ELF-1 (cell line): ENCODE measurements around the gene NARF.
"Not testable (repeated sequence)": the region's sequence is repeated elsewhere in the genome, so short reads cannot be mapped to it uniquely, and the experiment has no call there.

Source experiments
- DNase-seq: peaks from one replicate; pipeline ENCODE4 v3.0.0-alpha.2; 2016; ENCODE audit warnings: low read depth, low spot score

The NARF gene

DNA sequence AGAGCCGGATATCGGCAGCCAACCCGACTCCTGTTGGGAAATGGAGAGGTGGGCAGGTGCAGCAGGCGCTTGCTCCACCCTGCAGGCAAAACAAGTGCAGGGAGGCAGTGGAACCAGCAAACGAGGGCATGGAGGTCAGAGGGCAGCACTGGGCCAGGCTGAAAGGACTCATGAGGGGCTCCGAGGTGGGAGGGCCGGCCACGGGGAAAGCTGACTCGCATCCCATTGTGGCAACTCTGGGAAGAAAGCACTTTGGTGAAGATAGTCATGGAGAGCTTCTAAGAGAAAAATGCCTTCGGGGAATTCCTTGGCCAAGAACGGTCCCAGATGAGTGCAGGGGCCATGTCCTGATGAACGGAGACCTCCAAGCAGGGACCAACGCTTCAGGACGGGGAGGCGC, 12.4 kb upstream of the NARF start:
- no peak for DNase-seq

- no peak for DNase-seq
These were observed 11.9 kb upstream of the NARF start for GRCh38 chr17:82446649-82447048.

DNA sequence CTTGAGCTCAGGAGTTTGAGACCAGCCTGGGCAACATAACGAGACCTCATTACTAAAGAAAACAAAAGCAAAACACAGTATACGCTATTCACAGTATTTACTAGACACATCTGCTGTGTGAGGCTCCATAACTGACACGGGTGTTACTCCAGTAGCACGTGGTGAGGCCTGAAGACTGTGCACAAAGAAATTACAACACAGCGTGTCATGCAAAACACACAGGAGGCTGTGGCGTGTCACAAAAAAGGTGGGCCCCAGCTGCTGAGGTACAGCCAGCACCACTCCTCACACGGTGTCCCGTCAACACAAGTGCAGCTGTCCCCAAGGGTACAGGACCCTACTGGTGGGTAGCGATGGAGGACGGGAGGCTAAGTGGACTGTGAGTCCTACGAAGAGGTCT, 10.7 kb upstream of the NARF start:
- no peak for DNase-seq

DNA sequence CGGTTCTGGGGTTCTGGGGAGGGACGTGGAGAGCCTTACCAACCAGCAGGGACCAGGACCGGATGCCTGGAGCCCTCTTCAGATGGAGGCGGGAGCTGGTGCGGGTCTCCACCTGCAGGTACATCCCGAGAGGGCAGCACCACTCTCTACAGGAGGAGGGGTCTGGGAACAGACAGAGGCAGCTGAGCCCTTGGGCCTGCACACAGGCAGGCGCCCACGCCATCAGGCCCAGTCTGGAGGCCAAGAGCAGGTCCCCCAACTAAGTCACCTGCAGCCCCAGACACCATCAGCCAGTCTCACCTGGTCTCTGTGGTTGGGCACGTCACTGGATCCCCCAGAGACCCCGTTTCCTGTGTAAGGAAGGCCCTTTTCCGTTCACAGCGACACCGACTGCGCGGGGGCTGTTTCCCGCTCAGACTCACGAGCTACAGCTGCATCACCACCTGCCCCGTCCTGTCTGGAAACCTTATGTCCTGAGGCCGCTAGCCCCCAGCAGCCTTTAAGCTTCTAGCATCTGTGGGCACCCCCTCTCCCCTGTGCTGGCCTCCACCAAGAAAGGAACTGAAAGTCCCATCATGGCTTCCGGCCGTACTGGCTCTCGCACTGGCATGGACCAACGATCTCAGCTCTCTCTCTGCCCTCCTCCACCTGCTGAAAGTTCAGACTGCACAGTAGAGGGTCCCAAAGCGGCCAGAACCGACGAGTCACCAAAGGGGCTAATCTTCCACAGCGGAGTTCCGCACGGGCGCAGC, 9.2 kb upstream of the NARF start:
- no peak for DNase-seq

- no peak for DNase-seq
These were observed 8.6 kb upstream of the NARF start for GRCh38 chr17:82449883-82450356.

DNA sequence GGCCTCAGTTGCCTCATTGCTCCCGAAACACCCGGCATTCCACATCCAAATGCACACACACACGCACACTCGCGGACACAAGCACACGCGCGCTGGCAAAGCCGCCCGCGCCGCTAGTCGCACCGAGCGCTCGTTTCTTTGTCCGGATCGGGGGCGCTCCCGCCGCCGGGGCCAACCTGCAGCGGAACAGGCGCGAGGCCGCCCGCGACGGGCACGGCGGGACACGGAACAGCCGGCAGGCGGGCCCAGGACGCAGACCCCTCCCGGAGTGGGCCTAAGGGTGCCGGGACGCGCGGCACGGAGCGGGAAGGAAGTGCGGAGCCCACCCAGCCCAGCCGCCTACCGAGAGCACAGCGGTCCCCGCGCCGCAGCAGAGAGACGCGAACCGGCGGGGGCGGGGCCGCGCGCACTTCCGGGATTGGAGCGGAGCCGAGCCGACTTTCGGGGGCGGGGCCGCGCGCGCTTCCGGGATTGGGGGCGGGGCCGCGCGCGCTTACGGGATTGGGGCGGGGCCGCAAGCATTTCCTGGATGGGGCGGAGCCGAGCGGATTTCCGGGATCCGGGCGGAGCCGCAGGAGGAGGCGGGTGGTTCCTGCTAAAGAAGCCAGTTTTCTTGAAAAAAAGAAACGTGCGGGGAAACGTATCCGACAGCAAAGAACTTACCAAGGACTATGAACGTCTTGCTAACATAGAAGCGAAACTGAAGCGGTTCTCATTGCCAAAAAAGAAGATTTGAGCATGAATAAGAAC, 8.0 kb upstream of the NARF start, which contains the start of gene CYBC1:
Gene CYBC1 (minus strand): TSS at position 396 of the 750 bp plus-strand sequence. CDS start 1,498 bp downstream, outside the sequence.
- peak; percentile 87 for DNase-seq

- no peak for DNase-seq
These were observed 6.4 kb upstream of the NARF start for GRCh38 chr17:82452162-82452561.

- DNase-seq, result not testable (repeated sequence)
These were observed 5.4 kb upstream of the NARF start for GRCh38 chr17:82453151-82453550.

GRCh38 chr17:82453706-82454105, 4.8 kb upstream of the NARF start:
- DNase-seq, result not testable (repeated sequence)

DNA sequence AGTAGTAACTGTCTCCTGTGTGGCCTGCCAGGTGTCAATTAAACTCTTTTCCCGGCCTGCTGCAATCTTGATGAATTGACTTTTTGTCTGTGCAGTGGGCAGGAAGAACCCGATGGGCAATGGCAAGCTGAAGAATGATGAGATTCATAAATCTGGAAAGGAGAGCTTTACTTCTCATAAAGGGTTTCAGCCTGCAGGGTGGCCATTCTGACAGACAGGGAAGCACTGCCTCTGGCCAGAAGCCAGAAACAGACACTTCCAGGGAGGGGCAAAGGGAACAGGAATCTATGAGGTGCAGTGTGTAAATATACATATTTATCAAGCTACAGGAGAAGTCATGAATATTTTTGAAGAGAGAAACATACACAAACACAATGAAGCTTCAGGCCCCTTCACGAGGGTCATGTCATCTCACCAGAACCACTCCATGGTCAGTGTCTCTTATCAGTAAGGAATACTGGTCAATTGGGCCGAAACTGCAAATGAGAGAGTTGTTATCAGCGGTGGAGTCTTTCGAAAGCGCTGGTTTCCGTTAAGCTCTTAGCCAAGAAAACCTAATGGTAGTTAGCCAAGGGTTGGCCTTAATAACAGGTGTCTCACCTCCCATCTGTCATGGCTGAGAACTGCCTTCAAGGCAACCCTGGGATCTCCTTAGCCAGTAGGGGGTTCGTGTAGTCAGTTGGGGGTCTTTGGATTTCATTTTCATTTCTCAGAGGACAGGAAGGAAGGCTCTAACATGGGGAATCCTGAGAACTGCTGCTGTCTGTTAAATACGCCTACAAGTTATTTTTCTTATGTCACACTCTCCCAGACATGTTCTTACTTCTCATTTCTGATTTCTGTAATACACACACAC, 1.2 kb upstream of the NARF start:
- DNase-seq, result no peak

DNA sequence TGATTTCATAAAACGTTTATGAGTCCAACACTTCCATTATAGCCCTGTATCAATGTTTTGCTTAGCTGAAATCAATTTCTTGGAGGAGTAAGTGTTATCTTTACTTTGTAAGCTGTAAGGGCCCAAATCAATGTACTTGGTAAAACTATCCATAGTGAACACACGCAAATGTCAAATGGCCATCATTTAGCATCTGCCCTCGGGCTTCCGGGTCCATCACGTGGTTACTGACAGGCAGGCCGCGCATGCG, 687 bp upstream of the NARF start:
- DNase-seq, result no peak

- DNase-seq, result peak; percentile 48
These were observed 414 bp downstream of the NARF start for GRCh38 chr17:82458885-82459424.

- not testable (repeated sequence) for DNase-seq
These were observed 1.4 kb downstream of the NARF start for GRCh38 chr17:82459936-82460335.

DNA sequence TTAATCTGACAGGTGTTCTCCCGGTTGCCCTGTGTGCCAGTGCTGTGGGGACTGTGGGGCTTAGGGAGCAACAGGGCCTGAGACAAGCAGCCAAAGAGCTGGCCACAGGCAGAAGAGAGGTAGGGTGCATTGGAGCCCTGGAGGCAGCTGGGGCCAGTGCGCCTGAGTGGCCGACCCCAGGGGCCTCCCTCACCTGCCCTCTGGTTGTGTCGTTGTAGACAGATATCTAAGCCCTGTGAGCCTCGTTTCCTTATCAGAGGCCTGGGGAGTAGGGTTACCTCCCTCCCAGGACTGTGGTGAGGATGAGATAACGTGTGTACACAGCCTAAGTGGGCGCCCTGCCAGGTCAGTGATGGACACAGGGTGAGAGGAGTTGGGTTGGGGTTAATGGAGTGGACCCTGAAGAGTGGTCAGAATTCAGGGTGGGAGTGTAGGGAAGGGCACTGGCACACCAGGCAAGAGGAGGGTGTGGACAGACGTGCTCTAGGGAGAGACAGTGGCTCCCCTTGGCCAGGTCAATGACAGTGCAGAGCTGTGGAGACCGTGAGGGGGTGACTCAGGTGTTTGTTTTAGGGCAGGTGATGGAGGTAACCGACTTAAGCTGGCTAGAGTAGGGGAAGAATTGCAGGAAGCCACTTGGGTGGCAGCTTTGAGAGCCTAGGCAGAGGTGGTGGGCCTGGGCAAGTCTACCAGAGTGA, 3.4 kb downstream of the NARF start:
- no peak for DNase-seq

DNA sequence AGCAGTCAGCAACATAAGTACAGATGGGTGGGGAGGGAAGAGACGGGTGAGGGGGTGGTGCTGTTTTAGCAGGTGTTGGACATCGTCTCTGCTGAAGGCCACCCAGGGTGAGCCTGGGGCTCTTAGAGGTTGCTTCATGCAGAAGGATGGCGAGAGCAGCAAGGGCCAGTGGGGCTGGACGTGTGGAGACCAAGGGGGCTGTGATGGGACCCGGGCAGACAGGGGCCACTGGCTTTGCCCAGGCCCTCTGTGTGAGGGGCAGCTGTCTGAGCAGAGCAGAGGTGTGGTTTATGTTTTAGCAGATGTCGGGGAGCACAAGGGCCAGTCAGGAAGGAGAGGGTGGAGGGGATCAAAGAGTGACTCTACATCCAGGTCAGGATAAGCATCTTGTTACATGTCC, 4.8 kb downstream of the NARF start:
- no peak for DNase-seq

DNA sequence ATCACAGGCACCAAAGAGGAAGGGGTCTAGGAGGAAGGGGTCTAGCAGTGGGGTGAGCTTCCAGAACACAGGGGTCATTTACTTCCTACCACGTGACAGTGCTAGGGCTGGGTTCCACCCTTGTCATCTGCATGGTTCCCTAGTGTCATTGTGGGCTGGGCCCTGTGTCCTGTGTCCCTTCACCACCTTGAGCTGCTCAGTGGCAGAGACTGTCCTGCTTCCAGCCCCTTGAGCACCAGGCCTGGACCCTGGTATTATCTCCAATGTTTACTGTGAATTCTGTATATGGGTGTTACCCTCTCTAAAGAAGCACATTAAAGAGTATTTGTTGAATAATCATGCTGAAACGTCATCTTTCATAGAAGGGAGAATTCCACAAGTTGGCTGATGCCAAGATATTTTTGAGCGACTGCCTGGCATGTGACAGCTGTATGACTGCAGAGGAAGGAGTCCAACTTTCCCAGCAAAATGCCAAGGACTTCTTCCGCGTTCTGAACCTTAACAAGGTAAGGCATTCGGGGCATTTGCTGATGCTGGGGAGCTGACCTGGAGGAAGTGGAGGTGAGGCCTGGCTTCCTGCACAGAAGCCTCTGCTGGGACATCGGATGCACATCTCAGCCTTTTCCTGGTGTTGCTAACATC, 5.5 kb downstream of the NARF start:
- no peak for DNase-seq

DNA sequence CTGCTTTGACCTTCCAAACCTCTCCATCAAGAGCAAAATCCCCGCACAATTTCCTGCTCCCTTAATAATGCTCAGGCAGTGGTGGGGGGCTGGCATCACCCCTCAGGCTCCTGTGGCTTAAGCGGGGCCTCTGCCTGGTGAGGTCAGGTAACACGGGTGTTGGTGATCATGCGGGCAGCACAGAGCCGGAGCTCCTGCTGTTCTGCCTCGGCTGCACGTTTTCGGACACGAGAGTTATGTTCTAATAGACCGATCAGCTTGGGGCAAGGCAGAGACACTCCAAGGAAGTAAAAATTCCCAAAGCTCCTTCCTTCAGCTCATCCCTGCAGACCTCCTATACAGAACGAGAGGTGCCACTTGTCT, 6.0 kb downstream of the NARF start:
- DNase-seq, result no peak

- DNase-seq, result no peak
These were observed 6.6 kb downstream of the NARF start for GRCh38 chr17:82465023-82465603.

DNA sequence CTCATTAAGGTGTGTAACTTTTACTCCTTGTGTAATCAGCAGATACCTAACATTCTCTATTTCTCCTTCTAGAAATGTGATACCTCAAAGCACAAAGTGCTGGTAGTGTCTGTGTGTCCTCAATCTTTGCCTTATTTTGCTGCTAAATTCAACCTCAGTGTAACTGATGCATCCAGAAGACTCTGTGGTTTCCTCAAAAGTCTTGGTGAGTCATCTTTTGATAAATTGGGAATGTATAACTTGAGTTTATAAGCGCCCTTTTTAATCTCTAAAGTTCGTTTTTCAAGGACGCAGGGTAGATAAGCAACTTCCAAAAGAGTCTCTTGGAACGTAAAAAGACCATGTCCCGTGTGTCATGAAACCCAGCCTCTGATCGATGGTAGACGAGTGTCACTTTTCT, 10.2 kb downstream of the NARF start:
- DNase-seq, result no peak

DNA sequence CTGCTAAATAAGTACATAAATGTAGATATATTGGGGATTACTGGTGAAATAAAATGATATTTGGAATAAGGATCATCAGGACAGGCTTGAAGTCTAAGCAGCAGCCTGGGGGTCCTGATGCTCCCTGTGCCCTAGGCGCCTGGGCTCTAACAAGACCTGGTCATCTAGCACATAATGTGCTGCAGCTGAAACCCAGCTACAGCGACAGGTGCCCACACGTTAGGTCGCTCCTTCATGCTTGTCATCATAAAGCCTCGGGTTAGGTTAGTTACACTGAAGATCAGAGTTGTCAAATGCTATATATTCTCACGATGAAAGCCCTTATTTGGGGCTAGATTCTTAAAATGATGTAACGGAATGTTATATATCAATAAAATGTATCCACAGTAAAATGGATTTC, 11.5 kb downstream of the NARF start:
- no peak for DNase-seq
